AG09309 (cell line): Measurements from ENCODE around the gene GABARAPL1.
A peak's percentile ranks its signal among the peaks of the same experiment; 100 is the strongest.

Experiments
- DNase-seq: peaks from one replicate; pipeline ENCODE4 v3.0.0-alpha.2; 2010; ENCODE audit warnings: low read depth
- H3K4me3 ChIP-seq: 2 replicates; pipeline ENCODE4 v1.5.1; 2011; ENCODE audit warnings: mild to moderate bottlenecking, low read depth, low read length, moderate library complexity; ENCODE audit not compliant: control insufficient read depth
- TF ChIP-seq, protein P1 (sequence below): IDR thresholded peaks from 2 replicates; pipeline ENCODE4 v1.5.1; 2011; ENCODE audit warnings: mild to moderate bottlenecking, low read depth, low read length, inconsistent platforms; ENCODE audit not compliant: insufficient read depth, control insufficient read depth; ENCODE audit errors: missing control alignments

The GABARAPL1 gene

DNA sequence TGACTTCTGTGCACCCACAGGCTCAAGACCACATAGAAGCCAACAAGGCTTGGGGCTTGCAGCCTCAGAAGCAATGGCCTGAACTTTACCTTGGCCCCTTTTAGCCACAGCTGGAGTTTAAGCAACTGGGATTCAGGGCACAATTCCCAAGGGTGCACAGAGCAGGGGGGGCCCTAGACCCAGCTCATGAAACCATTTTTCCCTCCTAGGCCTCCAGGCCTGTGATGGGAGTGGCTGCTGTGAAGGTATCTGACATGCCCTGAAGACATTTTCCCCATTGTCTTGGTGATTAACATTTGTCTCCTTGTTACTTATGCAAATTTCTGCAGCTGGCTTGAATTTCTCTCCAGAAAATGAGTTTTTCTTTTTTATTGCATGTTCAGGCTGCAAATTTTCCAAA lies 21.9 kb downstream of the GABARAPL1 start:
- no peak overlapping the region for H3K4me3 ChIP-seq
- TF ChIP-seq, protein P1, sequence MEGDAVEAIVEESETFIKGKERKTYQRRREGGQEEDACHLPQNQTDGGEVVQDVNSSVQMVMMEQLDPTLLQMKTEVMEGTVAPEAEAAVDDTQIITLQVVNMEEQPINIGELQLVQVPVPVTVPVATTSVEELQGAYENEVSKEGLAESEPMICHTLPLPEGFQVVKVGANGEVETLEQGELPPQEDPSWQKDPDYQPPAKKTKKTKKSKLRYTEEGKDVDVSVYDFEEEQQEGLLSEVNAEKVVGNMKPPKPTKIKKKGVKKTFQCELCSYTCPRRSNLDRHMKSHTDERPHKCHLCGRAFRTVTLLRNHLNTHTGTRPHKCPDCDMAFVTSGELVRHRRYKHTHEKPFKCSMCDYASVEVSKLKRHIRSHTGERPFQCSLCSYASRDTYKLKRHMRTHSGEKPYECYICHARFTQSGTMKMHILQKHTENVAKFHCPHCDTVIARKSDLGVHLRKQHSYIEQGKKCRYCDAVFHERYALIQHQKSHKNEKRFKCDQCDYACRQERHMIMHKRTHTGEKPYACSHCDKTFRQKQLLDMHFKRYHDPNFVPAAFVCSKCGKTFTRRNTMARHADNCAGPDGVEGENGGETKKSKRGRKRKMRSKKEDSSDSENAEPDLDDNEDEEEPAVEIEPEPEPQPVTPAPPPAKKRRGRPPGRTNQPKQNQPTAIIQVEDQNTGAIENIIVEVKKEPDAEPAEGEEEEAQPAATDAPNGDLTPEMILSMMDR, result no peak
- no peak for DNase-seq

DNA sequence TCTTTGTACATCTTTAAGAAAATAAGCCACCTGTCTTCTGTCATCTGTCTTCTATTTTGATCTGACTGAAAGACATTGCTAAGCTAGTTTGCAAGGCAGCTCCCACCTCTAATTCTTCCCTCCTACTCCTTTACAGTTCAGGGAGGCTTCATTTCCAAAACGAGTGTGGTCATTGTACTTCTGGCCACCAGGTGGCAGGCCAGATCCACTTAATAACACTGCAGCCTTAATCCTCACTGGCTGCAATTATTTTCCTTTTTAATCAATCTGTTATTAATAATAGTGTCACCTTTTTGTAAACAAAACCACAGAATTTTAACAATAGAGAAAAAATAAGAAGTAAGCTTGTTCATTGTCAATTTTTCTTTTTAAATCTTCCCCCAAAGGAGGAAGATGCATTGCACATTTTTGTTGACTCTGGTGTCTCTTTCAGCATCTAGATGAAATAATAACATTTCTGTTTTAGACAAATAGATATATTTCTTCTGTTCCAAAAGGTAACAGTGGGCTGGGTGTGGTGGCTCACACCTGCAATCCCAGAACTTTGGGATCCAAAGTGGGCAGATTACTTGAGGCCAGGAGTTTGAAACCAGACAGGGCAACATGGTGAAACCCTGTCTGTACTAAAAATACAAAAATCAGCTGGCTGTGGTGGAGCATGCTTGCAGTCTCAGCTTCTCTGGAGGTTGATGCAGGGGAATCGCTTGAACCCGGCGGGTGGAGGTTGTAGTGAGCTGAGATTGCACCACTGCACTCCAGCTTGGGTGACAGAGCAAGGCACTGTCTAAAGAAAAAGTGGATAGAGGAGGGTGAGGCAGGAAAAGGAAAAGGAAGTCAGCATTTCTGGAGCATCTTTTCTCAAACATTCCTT lies 23.3 kb downstream of the GABARAPL1 start:
- no peak for DNase-seq
- H3K4me3 ChIP-seq, result no peak overlapping the region
- TF ChIP-seq, protein P1, result peak; percentile 76

- TF ChIP-seq, protein P1, result no peak
- no peak for DNase-seq
- no peak overlapping the region for H3K4me3 ChIP-seq
These were observed 24.0 kb downstream of the GABARAPL1 start for GRCh38 chr12:10236720-10237119.

DNA sequence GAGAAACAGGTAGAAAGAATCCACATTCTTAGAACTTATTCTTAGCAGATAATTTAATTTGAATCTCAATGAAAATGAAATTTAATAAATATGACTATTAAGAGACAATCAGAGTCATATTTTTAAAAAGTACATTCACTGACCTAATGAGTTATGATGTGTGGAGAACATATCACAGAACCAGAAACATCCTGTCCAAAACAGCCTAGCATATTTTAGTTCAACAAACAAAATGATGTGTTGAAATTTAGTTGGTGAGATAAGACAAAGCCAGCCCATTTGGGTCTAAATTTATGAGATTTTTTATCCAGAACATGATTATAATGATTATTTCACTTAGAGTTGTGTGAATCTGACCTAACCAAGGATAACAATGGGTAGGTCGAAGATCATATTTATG lies 25.8 kb downstream of the GABARAPL1 start:
- no peak for DNase-seq
- TF ChIP-seq, protein P1, result no peak
- no peak overlapping the region for H3K4me3 ChIP-seq

GRCh38 chr12:10241290-10241689 lies 28.6 kb downstream of the GABARAPL1 start:
- TF ChIP-seq, protein P1, result no peak
- no peak for DNase-seq
- H3K4me3 ChIP-seq, result no peak overlapping the region

DNA sequence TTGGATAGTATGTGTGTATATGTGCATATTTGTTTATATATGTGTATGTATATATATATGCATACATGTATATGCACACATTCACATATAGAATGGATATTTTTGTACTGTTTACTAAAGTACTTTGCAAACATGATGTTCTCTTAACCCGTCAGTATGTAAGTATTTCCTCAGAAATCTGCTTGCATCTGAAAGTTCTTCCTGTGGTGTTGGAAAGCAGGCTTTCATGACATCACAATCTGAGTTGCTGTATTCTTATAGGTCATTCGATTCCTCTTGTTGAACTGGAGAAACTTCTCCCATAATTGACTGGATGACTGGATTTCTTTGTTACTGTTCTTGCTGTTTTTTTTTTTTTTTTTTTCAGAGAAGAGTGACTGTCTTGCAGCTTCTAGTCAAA lies 29.1 kb downstream of the GABARAPL1 start:
- no peak overlapping the region for H3K4me3 ChIP-seq
- DNase-seq, result no peak
- TF ChIP-seq, protein P1, result no peak
